ENCODE measurements around the gene NPDC1.
A peak's percentile ranks its signal among the peaks of the same experiment; 100 is the strongest.

Gene NPDC1

DNA sequence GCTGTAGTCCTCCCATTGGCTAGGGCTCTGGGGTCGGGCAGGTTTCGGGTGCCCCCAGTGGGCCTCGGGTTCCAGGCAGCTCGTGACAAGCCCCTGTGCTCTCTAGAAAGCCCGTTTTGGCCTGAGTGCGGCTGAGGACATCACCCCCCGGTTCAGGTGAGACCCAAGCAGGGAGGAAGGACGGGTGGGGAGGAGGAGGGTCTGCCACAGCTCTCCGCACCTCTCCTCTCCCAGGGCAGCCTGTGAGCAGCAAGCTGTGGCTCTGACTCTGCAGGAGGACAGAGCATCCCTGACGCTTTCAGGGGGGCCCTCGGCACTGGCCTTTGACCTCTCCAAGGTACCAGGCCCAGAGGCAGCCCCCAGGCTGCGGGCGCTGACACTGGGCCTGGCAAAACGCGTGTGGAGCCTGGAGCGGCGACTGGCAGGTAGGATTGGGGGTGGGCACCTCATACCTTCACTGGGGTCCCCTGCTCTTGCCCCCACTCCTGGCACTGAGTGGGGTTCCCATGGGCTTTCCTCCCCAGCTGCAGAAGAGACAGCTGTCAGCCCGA, 53.1 kb downstream of the NPDC1 start:
- no peak for DNase-seq (ENCODE audit: low spot score)

DNA sequence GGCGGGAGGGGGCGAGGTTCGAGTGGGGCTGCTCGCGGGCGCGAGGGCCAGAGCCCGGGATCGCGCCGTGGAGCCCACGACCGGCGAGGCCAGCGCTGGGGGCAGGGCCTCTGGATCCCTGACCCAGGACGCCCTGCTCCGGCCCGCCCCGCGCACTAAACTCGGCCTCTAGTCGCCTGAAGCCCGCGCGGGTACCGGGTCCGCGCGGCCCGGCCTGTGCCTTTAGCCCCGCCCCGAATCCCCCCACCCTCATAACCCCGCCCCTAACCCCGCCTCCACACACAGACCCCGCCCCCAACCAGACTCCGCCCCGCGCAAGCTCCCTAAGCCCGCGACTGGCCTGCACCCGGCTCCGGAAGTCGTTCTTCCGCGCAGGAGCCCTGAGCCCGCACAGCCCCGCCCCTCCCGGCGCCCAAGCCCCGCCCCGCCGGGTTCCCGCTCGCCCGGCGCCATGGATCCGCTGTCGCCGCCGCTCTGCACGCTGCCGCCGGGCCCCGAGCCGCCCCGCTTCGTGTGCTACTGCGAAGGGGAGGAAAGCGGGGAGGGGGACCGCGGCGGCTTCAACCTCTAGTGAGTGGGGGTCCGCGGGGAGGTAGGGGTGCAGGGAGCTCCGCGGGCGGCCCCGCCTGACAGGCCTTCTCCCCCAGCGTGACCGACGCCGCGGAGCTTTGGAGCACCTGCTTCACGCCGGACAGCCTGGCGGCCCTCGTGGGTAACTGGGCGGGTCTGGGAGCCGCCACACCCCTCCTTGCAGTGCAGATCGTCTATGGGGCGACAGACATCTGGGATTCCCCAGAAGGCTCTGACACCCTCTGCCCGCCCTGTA, 53.8 kb downstream of the NPDC1 start, which contains the start of gene PAXX:
Gene PAXX, plus strand, starts transcription at position 430 of the 826 bp plus-strand sequence. Its CDS starts 22 bp downstream, at position 452.
- peak; percentile 98 for DNase-seq (ENCODE audit: low spot score)

DNA sequence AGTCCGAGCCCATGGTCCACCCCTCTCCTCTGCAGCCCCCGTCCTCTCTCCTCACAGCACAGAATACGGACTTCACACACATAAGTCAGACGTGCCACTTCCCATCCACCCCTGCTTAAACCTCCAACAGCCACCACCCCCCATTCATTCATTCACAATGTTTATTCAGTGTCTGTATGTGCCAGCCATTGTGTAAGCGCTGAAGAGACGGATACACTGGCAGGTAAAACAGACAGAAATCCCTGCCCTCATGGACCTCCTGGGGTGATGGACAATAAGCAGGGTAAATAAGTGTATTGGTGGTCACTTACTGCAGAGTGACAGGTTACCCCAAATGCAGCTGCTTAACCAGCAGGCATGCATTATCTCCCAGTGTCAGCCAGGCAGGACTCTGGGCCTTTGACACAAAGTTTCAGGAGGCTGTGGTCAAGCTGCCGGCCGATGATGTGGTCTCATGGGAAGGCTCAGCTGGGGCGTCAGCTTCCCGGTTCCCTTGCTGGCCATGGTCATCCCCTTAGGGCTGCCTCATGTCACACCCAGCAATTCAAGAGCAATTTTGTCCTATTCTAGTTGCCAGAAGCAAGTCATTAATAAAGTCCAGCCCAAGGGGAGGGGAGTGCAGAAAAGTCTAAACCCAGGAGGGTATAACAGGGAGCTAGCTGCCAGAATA, 55.6 kb downstream of the NPDC1 start:
- DNase-seq (ENCODE audit: low spot score), result no peak

All from AG08395 (cell line).